Islet of Langerhans (tissue), 1 donor: ENCODE measurements around the gene NEU3.
"Not testable (repeated sequence)": the region's sequence is repeated elsewhere in the genome, so short reads cannot be mapped to it uniquely, and the experiment has no call there.

Source experiments
- FAIRE-seq: peaks from one replicate; lab custom pipeline; 2011; peaks lifted over from hg19 to GRCh38; lab: Jason Lieb, UNC

The NEU3 gene

DNA sequence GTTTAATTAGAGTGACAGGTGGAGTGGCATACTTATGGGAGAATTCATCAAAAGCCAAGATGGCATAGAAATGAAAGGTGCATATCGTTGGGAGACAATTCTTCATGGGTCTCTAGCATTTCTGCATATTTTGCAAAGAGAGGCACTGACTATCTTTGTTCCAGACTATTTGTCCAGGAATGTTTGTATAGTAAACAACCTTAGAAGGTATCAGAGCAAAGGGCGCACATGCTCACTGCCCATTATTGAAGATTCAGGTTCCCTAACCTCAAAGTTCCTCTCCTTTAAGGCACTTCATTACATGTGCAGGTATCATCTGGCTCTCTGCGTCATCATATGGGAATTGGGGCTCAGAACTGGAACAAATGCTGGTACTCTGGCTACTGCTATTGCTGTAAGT is 4.7 kb upstream of the NEU3 start:
- FAIRE-seq, result no peak

DNA sequence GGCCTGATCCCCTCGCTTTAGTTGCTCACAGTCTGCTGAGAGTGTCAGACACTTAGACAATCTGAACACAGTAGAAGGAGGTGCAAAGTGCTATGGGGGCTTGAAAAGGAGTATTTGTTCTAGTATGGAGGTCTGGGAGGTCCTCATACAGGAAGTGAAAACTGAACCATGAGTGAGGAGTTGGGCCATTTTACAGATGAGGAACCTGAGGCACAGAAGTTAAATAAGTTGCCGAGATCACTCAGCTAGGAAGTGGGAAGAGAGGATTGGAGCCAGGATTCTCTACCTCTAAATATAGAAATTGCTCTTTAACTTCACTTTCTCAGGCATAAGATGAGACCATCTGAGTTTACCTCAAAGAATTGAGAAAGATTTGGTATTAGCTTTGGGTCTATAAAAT is 4.0 kb upstream of the NEU3 start:
- no peak for FAIRE-seq

DNA sequence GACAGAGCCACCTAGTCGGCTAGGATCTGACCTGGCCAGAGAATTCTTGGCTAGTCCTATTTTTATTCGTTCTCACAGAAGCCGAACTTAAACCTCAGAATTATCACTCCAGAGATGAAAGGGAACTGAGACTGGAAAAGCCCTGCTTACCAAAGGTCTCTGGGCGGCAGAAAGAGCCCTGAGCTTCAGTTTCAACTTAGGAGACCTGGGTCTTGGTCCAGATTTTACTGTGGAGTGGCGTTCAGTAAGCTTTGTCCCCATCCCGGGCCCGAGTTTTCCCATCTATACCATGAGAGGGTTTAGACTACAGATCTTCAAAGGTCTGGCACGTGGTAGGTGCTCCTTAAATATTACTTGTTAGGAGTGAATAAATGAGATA is 516 bp downstream of the NEU3 start:
- no peak for FAIRE-seq

DNA sequence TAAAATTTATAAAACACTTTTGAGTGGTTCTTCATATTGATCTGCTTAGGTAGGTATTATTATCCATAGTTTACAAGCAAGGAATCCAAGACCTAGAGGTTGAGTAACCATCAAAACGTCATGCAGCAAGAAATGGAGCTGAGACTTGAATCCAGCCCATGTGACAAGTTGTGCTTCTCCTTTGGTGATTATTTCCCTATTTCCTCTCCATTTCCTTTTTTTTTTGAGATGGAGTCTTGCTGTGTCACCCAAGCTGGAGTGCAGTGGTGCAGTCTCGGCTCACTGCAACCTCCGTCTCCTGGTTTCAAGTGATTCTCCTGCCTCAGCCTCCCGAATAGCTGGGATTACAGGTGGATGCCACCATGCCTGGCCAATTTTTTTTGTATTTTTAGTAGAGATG is 1.4 kb downstream of the NEU3 start:
- FAIRE-seq, result not testable (repeated sequence)

DNA sequence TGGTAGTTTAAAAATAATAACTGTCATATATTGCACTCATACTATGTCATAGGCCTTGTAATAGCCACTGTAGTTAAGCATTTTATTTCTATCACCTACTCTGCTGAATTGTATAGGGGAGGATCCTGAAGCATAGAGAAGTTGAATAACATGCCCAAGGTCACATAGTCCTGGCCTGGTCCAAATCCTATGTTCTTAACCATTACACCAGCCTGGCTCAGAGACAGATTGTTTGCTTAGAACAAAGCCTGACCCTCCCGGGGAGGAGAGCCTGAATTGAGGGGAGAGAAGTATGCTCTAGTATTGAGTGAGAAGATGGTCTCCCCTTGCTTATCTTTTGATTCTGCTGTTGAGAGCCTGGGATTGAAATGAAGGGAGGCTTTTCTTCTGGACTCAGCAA is 2.2 kb downstream of the NEU3 start:
- FAIRE-seq, result no peak

DNA sequence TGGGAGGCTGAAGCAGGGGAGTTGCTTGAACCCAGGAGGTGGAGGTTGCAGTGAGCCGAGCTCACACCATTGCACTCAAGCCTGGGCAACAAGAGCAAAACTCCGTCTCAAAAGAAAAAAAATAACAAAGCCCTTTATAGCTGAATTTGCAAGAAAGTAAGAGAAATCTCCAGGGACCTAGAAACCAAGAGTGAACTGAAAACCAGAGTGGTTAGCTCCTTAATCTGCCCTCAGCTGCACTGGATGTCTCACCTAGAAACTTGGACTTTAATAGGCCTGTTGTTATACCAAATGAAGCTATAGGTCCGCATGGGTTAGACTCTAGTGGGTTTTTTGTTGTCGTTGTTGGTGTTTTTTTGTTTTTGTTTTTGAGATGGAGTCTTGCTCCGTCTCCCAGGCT is 4.1 kb downstream of the NEU3 start:
- no peak for FAIRE-seq

DNA sequence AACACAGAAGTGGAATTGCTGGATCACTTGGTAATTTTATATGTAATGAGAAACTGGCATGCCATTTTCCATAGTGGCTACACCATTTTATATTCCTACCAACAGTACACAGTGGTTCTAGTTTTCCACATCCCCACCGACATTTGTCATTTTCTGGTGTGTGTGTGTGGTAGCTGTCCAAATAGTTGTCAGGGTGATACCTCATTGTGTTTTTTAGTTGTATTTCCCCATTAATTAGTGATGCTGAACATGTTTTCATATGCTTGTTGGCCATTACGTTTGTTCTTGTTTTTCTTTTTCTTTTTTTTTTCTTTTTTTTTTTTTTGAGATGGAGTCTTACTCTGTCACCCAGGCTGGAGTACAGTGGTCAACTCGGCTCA is 12.2 kb downstream of the NEU3 start:
- FAIRE-seq, result no peak

DNA sequence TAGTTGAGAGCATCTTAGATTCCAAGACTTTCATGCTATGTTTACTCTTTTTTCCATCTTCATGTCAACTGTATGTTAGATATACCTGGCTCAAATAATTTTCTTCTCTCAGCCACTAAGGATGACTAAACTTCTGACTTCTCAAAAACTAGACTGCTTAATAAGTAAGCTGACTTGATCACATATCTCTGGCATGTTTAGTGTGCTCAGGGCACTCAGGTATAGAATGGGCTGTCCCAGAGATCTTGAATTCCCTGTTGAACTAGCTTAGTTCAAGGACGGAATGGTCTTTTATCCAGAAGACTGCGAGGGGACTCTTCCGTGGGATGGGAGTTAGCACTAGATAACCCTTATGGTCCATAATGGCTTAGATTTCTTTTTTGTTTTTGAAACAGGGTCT is 13.0 kb downstream of the NEU3 start:
- no peak for FAIRE-seq

DNA sequence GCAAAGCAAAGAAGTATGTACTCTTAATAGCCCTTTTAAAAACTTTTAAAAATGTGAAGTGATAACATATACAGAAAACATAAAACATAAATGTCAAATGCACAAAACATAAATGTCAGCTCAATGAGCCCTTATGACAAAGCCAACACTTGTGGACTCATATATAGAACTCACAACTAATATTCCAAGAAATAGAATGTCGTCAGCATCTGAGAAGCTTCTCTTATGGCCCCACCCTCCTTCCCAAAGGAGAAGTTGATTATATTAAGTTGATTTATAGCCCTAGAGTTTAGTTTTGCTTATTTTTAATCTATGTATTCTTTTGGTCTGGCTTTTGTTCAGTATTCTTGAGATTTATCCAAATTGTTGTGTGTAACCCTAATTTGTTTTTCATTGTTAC is 13.8 kb downstream of the NEU3 start:
- no peak for FAIRE-seq

DNA sequence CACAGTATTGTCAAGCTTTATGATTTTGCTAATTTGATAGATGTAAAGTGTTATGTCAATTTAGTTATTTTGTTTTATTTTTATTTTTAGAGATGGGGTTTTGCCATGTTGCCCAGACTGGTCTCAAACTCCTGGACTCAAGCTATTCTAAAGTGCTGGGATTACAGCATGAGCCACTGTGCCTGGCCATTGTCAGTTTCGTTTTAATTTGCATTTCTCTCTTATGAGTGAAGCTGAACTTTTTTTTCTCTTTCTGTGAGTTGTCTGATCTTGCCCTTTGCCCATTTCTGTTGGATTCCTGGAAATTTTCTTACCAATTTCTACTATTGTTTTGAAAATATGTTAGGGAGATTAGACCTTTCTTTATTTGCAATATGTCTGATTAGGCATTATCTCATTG is 15.5 kb downstream of the NEU3 start:
- FAIRE-seq, result no peak

DNA sequence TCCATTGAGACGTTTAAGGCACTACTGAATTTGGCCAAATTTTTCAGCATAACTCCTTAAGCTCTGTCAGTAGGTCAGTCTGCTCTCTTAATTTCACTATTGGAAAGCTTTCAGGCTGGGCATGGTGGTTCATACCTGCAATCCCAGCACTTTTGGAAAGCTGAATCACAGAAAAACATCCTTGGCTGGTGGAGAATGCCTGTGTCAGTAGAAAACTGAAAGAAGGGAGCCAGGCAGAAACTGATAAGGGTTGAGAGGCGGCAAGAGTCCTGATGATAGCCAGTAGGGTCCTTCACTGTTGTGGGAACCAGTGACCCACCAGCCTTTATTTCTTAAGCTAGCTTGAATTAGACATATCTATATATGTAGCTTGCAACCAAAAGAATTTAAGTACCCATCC is 22.6 kb downstream of the NEU3 start:
- no peak for FAIRE-seq

DNA sequence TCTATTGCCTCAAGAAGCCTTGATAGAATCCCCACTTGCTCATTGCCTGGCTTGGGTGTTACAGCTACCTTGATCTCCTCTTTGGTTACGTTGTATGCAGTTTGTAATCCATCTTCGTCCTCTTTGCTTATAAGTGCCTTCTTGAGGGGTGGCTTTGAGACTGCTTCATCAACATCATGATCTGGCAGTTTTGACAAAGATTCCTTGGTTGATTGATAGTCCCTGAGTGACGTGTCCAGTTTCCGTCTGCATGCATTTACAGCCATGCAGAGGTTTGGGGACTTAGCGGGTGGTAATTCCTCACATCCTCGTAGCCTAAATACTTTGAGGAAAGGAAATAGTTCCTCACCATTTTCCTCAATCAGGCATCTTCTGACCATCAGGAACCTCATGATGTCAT is 23.1 kb downstream of the NEU3 start:
- FAIRE-seq, result no peak

DNA sequence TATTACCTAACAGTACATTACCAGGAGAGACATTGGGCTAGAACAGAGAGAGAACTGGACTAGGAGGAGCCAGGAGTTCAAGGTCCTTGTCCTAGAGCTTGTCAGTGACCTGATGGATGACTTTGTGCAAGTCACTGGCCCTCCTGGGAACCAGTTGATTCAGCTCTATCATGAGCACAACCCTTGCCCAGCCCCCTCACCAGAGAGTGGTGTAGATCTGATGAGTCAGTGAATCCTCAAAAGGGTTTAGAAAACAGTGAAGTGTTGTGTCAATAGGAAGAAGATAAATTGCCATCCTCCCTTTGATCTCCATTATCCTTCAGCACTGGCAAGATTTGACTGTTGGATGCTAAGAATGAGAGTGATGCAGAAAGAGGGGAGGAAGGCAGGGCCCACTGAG is 24.3 kb downstream of the NEU3 start:
- FAIRE-seq, result no peak

DNA sequence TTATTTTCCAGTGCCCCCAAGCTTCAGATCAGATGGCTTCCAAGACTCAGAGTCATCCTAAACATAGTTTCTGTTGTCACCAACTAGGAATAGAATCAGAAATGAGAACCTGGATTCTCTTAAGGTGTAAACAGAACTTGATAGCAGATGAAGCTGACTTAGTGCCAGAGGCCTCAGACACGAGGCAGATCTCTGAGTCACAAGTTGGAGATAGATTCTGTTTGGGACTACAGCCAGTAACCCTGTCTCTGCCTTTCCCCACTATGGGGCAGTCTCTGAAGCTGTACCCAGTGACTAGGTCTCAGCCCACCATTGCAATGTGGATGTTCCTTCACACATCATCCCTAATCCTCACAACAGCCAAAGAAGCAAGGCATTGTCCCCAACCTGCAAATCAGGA is 25.4 kb downstream of the NEU3 start:
- FAIRE-seq, result no peak

DNA sequence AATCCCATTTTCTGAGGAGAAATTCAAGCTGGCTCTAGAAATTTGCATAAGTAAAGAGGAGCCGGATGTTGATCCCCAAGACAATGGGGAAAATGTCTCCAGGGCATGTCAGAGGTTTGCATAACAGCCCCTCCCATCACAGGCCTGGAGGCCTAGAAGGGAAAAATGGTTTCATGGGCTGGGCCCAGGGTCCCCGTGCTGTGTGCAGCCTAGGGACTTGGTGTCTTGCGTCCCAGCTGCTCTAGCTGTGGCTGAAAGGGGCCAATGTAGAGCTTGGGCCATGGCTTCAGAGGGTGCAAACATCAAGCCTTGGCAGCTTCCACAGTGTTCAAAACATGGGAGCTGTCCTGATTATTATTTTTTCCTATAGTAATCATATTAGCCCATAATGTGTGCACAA is 30.5 kb downstream of the NEU3 start:
- not testable (repeated sequence) for FAIRE-seq

DNA sequence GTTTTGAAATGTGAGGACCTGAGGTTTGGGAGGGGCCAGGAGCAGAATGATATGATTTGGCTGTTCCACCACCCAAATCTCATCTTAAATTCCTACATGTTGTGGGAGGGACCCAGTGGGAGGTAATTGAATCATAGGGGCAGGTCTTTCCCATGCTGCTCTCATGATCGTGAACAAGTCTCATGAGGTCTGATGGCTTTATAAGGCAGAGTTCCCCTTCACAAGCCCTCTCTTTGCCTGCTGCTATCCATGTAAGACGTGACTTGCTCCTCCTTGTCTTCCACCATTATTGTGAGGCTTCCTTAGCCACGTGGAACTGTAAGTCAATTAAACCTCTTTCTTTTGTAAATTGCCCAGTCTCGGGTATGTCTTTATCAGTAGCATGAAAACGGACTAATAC is 31.6 kb downstream of the NEU3 start:
- not testable (repeated sequence) for FAIRE-seq

DNA sequence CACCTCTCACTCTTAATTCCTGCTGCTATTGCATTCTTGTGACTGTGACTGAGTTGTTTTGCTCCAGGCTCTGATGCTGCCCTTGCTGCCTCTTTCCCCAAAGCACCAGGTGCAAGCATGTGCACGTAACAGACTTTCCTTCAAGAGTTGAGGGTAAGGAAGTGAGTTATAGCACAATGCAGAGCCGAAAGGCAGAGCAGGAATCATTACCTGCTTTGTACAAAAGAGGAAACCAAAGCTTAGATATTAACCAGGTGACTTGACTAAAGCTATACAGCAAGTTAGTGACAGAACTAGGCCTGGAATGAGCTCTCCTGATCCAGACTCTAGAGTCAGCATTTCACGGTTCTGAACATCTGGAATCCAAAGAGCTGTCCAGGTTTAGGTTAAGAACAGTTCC is 33.6 kb downstream of the NEU3 start:
- FAIRE-seq, result no peak

DNA sequence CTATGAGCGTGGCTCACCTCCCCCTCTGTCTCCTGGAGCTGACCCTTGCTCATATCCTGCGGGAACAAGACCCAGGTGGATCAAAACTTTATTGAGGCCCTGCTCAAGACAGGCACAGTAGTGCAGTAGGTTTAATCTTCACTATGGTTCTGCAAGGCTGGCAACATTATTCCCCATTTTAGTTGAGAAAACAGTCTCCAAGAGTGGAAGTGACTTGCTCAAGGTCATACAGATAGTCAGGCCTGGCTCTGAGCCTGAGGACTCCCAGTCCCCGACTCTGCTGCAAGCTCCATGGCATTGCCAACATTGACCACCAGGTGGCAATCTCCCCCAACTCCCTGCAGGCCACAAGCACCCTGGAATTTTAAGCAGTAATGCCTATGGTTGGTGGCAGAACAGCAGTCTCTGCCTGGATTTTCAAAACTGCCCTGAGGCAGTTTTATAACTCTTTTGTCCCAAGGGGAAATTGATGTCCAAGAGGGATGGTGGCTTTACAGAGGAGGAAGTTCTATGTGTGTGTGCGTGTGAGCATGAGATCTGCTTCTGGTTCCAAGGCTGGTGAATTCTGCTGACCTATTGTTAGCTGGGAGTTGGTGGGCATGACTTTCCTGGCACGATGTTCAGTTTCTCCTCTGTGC is 34.1 kb downstream of the NEU3 start:
- no peak for FAIRE-seq

DNA sequence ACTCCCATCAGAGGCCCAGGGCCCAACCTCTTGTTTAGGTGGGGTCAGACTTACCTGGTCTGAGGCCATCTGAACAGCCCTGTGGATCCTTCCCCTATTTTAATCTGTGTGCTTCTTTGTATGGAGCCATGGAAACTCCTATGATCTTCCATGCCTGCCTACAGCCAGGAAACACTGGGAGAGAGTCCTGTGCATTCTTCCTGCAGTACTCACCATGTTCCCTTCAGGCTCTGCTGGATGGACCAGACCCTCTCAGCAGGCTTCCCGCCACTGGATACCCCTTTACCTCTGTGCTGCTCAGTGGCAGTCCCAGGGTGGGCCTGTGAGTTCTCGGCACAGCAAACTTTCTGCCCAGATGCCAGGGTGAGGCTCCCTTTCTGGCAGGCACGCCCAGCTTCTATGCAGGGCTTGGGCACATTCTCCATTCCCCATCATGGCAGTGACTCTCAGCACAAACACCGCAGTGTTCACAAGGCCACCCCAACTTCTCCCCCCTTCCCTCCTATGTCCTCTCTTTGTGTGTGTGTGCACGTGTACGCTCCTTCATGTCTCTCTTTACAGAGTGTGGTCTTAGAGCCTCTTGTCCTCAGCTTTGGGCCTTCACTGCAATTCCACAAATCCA is 34.8 kb downstream of the NEU3 start:
- no peak for FAIRE-seq

DNA sequence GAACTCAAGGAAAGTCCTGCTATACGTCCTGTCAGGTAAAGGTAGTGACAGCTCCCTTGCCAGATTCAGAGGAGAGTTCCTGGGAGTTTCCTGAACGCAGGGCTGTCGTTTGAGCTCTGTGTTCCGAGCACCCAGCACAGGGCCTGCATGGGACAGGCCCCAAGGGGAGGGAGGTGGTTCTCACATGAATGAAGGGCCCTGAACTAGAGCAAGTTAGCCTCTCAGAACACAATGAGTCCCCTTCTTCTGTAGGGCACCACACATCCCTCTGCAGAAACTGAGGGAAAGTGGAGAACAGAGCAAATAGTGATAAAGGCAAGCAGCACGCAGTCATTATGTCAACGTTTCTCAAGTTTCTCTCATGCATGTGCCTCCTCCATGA is 35.3 kb downstream of the NEU3 start:
- FAIRE-seq, result no peak

DNA sequence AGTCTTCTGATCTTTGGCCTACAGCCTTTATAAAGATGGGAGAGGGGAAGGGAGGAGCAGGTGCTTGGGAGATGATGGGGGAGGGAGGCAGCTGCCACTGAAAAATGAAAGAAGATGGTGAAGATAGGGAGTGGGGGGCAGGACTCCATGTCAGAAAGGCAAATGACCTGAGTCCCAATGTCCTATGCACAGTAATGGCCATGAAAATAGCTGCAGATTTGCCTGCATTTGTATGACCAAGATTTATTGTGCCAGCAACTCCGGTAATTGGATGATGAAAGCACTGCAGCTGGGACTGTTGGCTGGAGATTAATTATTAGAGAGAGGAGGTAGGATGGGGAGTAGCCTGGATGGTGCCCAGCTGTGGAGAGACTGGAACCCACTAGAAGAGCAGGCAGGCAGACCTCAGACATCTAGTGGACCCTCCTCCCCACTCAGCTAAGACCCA is 36.1 kb downstream of the NEU3 start:
- no peak for FAIRE-seq

DNA sequence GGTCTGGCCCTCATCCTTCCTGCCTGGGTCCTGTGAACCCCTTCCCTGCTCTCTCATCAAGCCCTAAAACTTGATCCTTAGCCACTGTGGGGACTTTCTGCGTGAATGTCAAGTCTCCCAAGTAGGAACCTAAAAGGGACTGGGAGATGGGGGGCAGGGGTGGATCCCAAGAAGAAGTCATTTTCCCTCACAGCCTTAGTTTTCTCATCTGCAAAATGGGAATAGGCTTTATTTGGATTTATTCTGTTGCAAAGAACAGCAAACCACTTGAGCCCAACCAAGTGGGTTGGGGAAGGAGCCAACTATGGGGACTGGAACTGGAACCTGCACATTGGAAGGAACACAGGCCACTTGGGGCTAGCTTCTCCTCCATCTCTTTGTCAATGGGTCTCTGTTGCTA is 36.8 kb downstream of the NEU3 start:
- no peak for FAIRE-seq

DNA sequence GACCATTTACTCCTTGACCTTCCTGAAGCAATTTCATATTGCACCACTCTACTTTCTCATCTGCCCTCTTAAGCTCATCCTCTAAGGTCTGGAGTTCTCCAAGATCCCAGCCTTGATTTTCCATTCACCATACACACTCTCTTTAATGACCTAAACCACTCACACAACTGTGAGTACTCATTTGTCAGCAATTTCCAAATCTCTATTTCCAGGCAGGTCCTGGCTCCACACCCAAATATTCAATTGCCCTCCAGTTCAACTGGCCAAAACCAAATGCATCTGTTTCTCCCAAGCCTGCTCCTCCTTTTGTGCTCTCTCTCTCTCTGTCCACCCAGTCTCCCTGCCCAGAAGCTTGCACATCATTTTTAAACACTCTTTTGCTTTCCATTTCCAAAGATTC is 39.6 kb downstream of the NEU3 start:
- no peak for FAIRE-seq

DNA sequence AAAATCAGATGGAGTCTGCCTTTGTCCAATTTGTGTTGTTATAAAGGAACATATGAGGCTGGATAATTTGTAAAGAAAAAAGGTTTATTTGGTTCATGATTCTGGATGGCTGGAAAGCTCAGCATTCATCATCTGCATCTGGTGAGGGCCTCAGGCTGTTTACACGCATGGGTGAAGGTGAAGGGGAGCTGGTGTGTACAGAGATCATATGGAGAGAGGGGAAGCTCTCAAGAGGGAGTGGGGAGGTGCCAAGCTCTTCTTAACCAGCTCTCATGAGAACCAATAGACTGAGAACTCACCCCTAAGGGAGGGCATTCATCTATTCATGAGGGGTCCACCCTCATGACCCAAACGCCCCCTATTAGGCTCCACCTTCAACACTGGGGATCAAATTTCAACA is 40.0 kb downstream of the NEU3 start:
- FAIRE-seq, result no peak
